HFF-Myc (cell line): Measurements from ENCODE around the gene DDX39A.
"Not testable (repeated sequence)": the region's sequence is repeated elsewhere in the genome, so short reads cannot be mapped to it uniquely, and the experiment has no call there.

Experiments used
- DNase-seq: peaks from one replicate; pipeline ENCODE4 v3.0.0-alpha.2; 2011; ENCODE audit warnings: low read depth; ENCODE audit errors: extremely low read depth
- H3K4me3 ChIP-seq: replicated peaks from 2 replicates; pipeline ENCODE4 v1.5.1; 2011; ENCODE audit warnings: low read depth, mild to moderate bottlenecking, control low read depth, low read length
- TF ChIP-seq, protein P1 (sequence below): IDR thresholded peaks from 2 replicates; pipeline ENCODE4 v1.5.1; 2012; ENCODE audit warnings: mild to moderate bottlenecking, low read depth, low read length, control low read depth; ENCODE audit errors: missing control alignments

The DDX39A gene

GRCh38 chr19:14381689-14382474 lies 37.3 kb downstream of the DDX39A start:
- TF ChIP-seq, protein P1, sequence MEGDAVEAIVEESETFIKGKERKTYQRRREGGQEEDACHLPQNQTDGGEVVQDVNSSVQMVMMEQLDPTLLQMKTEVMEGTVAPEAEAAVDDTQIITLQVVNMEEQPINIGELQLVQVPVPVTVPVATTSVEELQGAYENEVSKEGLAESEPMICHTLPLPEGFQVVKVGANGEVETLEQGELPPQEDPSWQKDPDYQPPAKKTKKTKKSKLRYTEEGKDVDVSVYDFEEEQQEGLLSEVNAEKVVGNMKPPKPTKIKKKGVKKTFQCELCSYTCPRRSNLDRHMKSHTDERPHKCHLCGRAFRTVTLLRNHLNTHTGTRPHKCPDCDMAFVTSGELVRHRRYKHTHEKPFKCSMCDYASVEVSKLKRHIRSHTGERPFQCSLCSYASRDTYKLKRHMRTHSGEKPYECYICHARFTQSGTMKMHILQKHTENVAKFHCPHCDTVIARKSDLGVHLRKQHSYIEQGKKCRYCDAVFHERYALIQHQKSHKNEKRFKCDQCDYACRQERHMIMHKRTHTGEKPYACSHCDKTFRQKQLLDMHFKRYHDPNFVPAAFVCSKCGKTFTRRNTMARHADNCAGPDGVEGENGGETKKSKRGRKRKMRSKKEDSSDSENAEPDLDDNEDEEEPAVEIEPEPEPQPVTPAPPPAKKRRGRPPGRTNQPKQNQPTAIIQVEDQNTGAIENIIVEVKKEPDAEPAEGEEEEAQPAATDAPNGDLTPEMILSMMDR: no peak
- H3K4me3 ChIP-seq: peak overlapping the region; percentile 60
- DNase-seq: no peak

- TF ChIP-seq, protein P1: no peak
- DNase-seq: no peak
- H3K4me3 ChIP-seq: no peak overlapping the region
Measured at GRCh38 chr19:14379294-14380065, 39.7 kb downstream of the DDX39A start.

GRCh38 chr19:14378890-14379289 lies 40.3 kb downstream of the DDX39A start:
- TF ChIP-seq, protein P1: no peak
- H3K4me3 ChIP-seq: no peak overlapping the region
- no peak for DNase-seq

DNA sequence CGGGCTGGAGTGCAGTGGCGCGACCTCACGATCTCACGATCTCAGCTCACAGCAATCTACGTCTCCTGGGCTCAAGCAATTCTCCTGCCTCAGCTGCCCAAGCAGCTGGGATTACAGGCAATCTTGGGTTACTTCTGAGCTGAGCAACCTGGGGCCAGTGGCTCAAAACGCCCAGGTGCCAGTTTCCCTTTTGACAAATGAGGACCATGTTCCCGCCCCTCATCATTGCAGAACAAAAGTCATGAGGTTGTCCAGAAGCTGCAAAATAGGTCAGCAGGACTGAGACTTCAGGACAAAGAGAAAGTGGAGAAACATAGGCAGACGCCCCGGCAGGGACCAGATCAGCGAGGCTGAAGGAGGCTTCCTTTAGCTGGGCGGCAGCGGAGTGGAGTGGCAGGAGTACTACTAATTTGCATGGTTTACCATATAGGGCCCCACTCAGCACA lies 41.2 kb downstream of the DDX39A start:
- TF ChIP-seq, protein P1: no peak
- no peak for DNase-seq
- no peak overlapping the region for H3K4me3 ChIP-seq

GRCh38 chr19:14375582-14376291 lies 43.4 kb downstream of the DDX39A start:
- H3K4me3 ChIP-seq: no peak overlapping the region
- no peak for DNase-seq
- TF ChIP-seq, protein P1: no peak

- TF ChIP-seq, protein P1: no peak
- no peak for DNase-seq
- no peak overlapping the region for H3K4me3 ChIP-seq
Measured at GRCh38 chr19:14375055-14375581, 44.0 kb downstream of the DDX39A start.

DNA sequence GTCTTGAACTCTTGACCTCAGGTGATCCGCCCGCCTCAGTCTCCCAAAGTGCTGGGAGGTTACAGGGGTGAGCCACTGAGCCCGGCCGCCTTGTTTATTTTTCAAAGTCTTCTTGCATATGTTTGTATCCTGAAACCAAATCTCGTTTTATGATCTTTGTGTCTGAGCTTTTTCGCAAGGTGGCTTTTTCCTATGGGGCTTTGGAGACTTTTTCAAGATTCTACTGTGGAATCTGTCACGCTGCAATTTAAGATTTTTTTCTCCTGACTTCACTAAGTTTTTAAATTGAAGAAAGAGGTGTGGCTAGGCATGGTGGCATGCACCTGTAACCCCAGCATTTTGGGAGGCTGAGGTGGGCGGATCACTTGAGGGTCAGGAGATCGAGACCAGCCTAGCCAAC lies 44.8 kb downstream of the DDX39A start:
- not testable (repeated sequence) for H3K4me3 ChIP-seq, DNase-seq

DNA sequence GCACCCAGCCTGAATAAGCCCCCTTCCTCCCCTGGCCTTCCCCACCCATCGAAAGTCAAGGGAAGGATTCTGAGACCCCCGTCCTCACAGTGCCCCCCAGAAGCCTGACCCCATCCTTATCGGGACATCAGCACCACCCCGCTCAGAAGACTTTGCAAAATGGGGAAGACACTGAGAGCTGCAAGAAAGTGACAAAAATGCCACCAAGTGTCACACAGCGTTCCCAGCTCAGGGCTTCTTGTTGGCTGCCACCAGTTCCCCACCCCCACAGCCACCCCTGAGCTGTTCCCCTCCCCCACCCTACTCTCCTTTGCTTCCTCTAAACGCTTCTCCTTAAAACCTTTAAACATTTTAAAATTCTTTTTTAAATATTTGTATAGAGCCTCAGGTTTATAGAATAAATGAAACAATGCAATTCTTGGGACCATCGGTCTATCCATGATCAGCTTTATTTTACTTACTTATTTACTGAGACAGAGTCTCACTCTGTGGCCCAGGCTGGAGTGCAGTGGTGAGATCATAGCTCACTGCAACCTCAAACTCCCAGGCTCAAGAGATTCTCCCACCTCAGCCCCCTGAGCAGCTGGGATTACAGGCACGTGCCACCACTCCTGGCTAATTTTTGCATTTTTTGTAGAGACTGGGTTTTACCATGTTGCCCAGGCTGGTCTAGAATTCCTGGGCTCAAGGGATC lies 46.6 kb downstream of the DDX39A start:
- H3K4me3 ChIP-seq, DNase-seq: not testable (repeated sequence)
